Karpas-422 (cell line): ENCODE data around the gene NDE1. TPM values are rescaled to one million over a fixed set of nuclear protein-coding genes. Genes with fewer than 3 reads are reported as not detected.

Source experiments
- DNase-seq: peaks from one replicate; pipeline ENCODE4 v3.0.0-alpha.2; 2015
- H2AFZ ChIP-seq: fragments of 200-600 bp; sonication (generic); 2 replicates; pipeline ENCODE4 v1.6.1; 2014; ENCODE audit warnings: antibody characterized with exemption, low read length, mixed read lengths
- H3K27ac ChIP-seq: fragments of 200-600 bp; sonication (generic); 2 replicates; pipeline ENCODE4 v1.5.1; 2014; ENCODE audit warnings: mild to moderate bottlenecking, low read length, moderate library complexity
- H3K27me3 ChIP-seq: fragments of 200-600 bp; sonication (generic); 2 replicates; pipeline ENCODE4 v1.6.1; 2014; ENCODE audit warnings: low read length, mixed read lengths
- H3K36me3 ChIP-seq: fragments of 200-600 bp; sonication (generic); 2 replicates; pipeline ENCODE4 v1.6.1; 2014; ENCODE audit warnings: low read length, mixed read lengths; ENCODE audit not compliant: insufficient read depth
- H3K4me1 ChIP-seq: fragments of 200-600 bp; sonication (generic); 2 replicates; pipeline ENCODE4 v1.6.1; 2014; ENCODE audit warnings: mild to moderate bottlenecking, low read length, mixed read lengths
- H3K4me2 ChIP-seq: fragments of 200-600 bp; sonication (generic); 2 replicates; pipeline ENCODE4 v1.6.1; 2014; ENCODE audit warnings: low read length, low read depth, mild to moderate bottlenecking; ENCODE audit not compliant: poor library complexity, severe bottlenecking
- H3K4me3 ChIP-seq: fragments of 200-600 bp; sonication (generic); 2 replicates; pipeline ENCODE4 v1.5.1; 2014; ENCODE audit warnings: mild to moderate bottlenecking, antibody characterized with exemption, low read length, mixed read lengths
- H3K79me2 ChIP-seq: fragments of 200-600 bp; sonication (generic); 2 replicates; pipeline ENCODE4 v1.6.1; 2014; ENCODE audit warnings: mild to moderate bottlenecking, low read length, mixed read lengths
- H3K9ac ChIP-seq: fragments of 200-600 bp; sonication (generic); 2 replicates; pipeline ENCODE4 v1.6.0; 2014; ENCODE audit warnings: low read length
- H3K9me2 ChIP-seq: fragments of 200-600 bp; sonication (generic), shearing (Covaris generic); replicated peaks from 2 replicates; pipeline ENCODE4 v1.6.0; 2014; ENCODE audit warnings: mild to moderate bottlenecking, low read length, moderate library complexity; ENCODE audit not compliant: insufficient read depth
- H3K9me3 ChIP-seq: fragments of 300-700, 200-600 bp; sonication (generic); 2 replicates; pipeline ENCODE4 v1.6.1; 2014; ENCODE audit warnings: low read length, mixed read lengths
- H4K20me1 ChIP-seq: fragments of 200-600 bp; sonication (generic); 2 replicates; pipeline ENCODE4 v1.6.1; 2014; ENCODE audit warnings: mild to moderate bottlenecking, antibody characterized with exemption, low read length, low read depth; ENCODE audit not compliant: insufficient read depth
- total RNA-seq: library from RNA; depleted of rRNA; stranded (reverse); fragments of >200 nt; shearing (Covaris generic); gene quantifications from 2 replicates; pipeline ENCODE4 v1.2.3, GENCODE V29; 2014; ENCODE audit warnings: low replicate concordance

Gene NDE1
- total RNA-seq, 1 experiment from 2014 or later: 39.4 TPM

GRCh38 chr16:15752717-15753488, 102.9 kb downstream of the NDE1 start:
- H3K4me2 ChIP-seq: no peak overlapping the region
- no peak overlapping the region for H3K9ac ChIP-seq
- H3K4me1 ChIP-seq: peaks cover 9% of the 10 kb centered on the region
- no peaks in the 10 kb centered on the region; the same call in 1 of the 2 replicates for H3K27me3 ChIP-seq
- H3K9me3 ChIP-seq: no peaks in the 10 kb centered on the region
- H4K20me1 ChIP-seq: no peaks in the 10 kb centered on the region
- no peak overlapping the region for H2AFZ ChIP-seq
- no peaks in the 10 kb centered on the region for H3K36me3 ChIP-seq
- no peak for DNase-seq
- no peaks in the 10 kb centered on the region for H3K79me2 ChIP-seq
- H3K9me2 ChIP-seq: no peaks in the 10 kb centered on the region
- no peak overlapping the region for H3K4me3 ChIP-seq
- no peak overlapping the region for H3K27ac ChIP-seq

DNA sequence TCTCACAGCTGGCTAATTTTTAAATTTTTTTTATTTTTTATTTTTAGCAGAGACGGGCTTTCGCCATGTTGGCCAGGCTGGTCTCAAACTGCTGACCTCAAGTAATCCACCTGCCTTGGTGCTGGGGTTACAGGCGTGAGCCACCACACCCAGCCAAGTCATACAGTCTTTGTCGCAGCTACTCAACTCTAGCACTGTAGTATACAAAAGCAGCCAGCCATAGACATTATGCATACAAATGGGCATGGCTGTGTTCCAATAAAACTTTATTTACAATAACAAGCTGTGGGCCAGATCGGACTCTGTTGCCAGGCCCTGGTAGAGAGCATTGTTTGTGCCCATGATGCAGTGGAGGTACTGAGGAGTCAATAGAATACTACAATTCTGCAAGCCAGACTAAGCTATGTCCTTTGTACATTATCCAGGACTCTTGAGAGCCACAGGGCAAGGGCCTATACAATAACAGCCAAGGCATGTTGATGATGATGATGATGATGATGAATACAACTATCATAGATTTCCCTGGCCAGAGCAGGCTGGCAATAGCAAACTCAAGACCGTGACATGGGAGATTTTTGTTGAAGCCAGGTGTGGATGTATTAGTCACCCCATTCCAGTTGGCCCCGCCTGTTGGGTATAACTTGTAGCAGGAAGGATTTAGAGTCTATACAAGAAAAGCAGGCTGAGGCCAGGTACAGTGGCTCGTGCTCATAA, 104.9 kb downstream of the NDE1 start:
- Histone ChIP-seq H3K4me1 (peaks cover 9% of the 10 kb centered on the region), H3K4me2 (no peak overlapping the region), H3K36me3 (no peaks in the 10 kb centered on the region), H3K27ac (no peak overlapping the region), H3K9me2 (no peaks in the 10 kb centered on the region), H3K9me3 (no peaks in the 10 kb centered on the region), H3K4me3 (no peak overlapping the region), H4K20me1 (no peaks in the 10 kb centered on the region), H3K9ac (no peak overlapping the region), H3K79me2 (no peaks in the 10 kb centered on the region), H2AFZ (no peak overlapping the region), H3K27me3 (no peaks in the 10 kb centered on the region; the same call in 1 of the 2 replicates)
- no peak for DNase-seq

- H3K9me3 ChIP-seq: no peaks in the 10 kb centered on the region
- no peak overlapping the region for H3K9ac ChIP-seq
- H3K4me2 ChIP-seq: no peak overlapping the region
- H3K79me2 ChIP-seq: no peaks in the 10 kb centered on the region
- H3K9me2 ChIP-seq: no peaks in the 10 kb centered on the region
- H3K4me1 ChIP-seq: peaks cover 9% of the 10 kb centered on the region
- no peaks in the 10 kb centered on the region for H4K20me1 ChIP-seq
- no peaks in the 10 kb centered on the region; the same call in 1 of the 2 replicates for H3K27me3 ChIP-seq
- no peak overlapping the region for H2AFZ ChIP-seq
- H3K27ac ChIP-seq: no peak overlapping the region
- DNase-seq: no peak
- no peaks in the 10 kb centered on the region for H3K36me3 ChIP-seq
- H3K4me3 ChIP-seq: no peak overlapping the region
Observed at GRCh38 chr16:15757077-15757386, 107.0 kb downstream of the NDE1 start.

DNA sequence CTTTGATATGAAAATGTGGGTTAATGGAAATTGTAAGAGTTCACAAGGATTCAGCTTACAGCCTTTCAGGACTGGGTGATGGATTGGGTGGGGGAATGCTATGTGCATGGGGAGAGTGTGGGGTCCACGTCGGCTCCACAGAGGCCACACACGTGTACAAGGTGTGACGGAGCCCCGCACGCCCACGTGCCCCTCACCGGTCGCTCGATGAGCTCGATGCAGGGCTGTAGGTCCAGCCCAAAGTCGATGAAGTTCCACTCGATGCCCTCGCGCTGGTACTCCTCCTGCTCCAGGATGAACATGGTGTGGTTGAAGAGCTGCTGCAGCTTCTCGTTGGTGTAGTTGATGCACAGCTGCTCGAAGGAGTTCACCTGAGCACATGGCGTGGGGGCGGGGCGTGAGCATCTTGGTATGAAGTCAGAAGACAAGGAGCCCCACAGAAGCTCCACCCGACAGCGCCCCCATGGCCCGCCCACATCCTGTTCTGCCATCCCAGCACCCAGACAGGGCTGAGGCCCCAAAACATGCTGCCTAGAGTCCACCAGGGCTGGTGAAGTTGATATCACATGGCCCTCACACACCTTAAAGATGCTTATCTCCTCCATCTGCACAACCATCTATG, 107.7 kb downstream of the NDE1 start:
- Histone ChIP-seq H3K27me3 (no peaks in the 10 kb centered on the region; the same call in 1 of the 2 replicates), H3K4me1 (peaks cover 9% of the 10 kb centered on the region), H4K20me1 (no peaks in the 10 kb centered on the region), H3K27ac (no peak overlapping the region), H3K36me3 (no peaks in the 10 kb centered on the region), H3K4me3 (no peak overlapping the region), H3K79me2 (no peaks in the 10 kb centered on the region), H3K9ac (no peak overlapping the region), H3K9me2 (no peaks in the 10 kb centered on the region), H3K4me2 (no peak overlapping the region), H2AFZ (no peak overlapping the region), H3K9me3 (no peaks in the 10 kb centered on the region)
- peak; percentile 77 for DNase-seq

GRCh38 chr16:15759070-15759469, 109.0 kb downstream of the NDE1 start:
- H3K36me3 ChIP-seq: no peaks in the 10 kb centered on the region
- no peak overlapping the region for H2AFZ ChIP-seq
- no peaks in the 10 kb centered on the region for H3K9me3 ChIP-seq
- no peak overlapping the region for H3K27ac ChIP-seq
- H3K27me3 ChIP-seq: no peaks in the 10 kb centered on the region; the same call in 1 of the 2 replicates
- peaks cover 12% of the 10 kb centered on the region for H3K4me1 ChIP-seq
- DNase-seq: no peak
- H3K9ac ChIP-seq: no peak overlapping the region
- H3K79me2 ChIP-seq: no peaks in the 10 kb centered on the region
- no peak overlapping the region for H3K4me2 ChIP-seq
- no peaks in the 10 kb centered on the region for H4K20me1 ChIP-seq
- no peaks in the 10 kb centered on the region for H3K9me2 ChIP-seq
- no peak overlapping the region for H3K4me3 ChIP-seq

DNA sequence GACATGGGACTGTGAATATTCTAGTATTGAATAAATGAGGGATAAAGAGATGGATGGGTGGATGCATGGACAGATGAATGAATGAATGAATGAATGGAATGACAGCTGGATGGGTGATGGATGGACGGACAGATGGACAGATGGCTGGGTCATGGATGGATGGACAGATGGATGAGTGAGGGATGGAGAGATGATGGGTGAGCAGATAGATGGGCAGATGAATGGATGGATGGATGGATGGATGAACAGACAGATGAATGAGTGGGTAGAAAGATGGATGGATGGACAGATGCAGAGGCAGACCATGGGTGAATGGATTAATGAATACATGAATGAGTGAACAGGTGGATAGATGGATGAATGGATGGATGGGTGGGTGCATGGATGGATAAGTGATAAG, 110.1 kb downstream of the NDE1 start:
- no peaks in the 10 kb centered on the region for H3K9me2 ChIP-seq
- no peaks in the 10 kb centered on the region for H3K79me2 ChIP-seq
- no peak overlapping the region for H3K4me2 ChIP-seq
- no peak overlapping the region for H3K4me3 ChIP-seq
- DNase-seq: no peak
- no peaks in the 10 kb centered on the region; the same call in 1 of the 2 replicates for H3K27me3 ChIP-seq
- no peak overlapping the region for H2AFZ ChIP-seq
- no peaks in the 10 kb centered on the region for H3K9me3 ChIP-seq
- H3K36me3 ChIP-seq: no peaks in the 10 kb centered on the region
- no peak overlapping the region for H3K27ac ChIP-seq
- no peak overlapping the region for H3K9ac ChIP-seq
- H3K4me1 ChIP-seq: peaks cover 14% of the 10 kb centered on the region
- H4K20me1 ChIP-seq: no peaks in the 10 kb centered on the region

- Histone ChIP-seq H3K36me3 (no peaks in the 10 kb centered on the region), H3K79me2 (no peaks in the 10 kb centered on the region), H3K9me3 (no peaks in the 10 kb centered on the region), H3K4me1 (peaks cover 11% of the 10 kb centered on the region), H2AFZ (no peak overlapping the region), H3K9ac (no peak overlapping the region), H4K20me1 (no peaks in the 10 kb centered on the region), H3K27ac (no peak overlapping the region), H3K9me2 (no peaks in the 10 kb centered on the region), H3K4me3 (no peak overlapping the region), H3K4me2 (no peak overlapping the region), H3K27me3 (no peaks in the 10 kb centered on the region)
- no peak for DNase-seq
Observed at GRCh38 chr16:15764112-15764511, 114.1 kb downstream of the NDE1 start.

DNA sequence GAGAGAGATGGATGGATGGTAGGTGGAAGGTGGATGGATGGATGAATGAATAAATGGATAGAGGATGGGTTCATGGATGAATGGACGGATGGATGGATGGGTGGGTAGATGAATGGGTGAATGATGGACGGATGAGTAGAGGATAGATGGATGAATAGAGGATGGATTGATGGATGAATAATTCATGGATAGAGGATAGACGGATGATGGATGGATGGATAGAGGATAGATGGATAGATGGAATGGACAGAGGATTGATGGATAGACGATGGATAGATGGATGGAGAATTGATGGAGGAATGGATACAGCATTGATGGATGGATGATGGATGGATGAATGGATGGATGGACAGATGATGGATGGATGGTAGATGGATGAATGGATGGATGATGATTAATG, 115.1 kb downstream of the NDE1 start:
- Histone ChIP-seq H3K4me2 (no peak overlapping the region), H2AFZ (no peak overlapping the region), H3K9ac (no peak overlapping the region), H3K27ac (no peak overlapping the region), H3K79me2 (no peaks in the 10 kb centered on the region), H3K9me3 (no peaks in the 10 kb centered on the region), H3K36me3 (no peaks in the 10 kb centered on the region), H4K20me1 (no peaks in the 10 kb centered on the region), H3K4me3 (no peak overlapping the region), H3K4me1 (peaks cover 11% of the 10 kb centered on the region), H3K9me2 (no peaks in the 10 kb centered on the region), H3K27me3 (no peaks in the 10 kb centered on the region)
- no peak for DNase-seq
